Karpas-422 (cell line): ENCODE data around the gene EYS. TPM values are rescaled to one million over a fixed set of nuclear protein-coding genes. Genes with fewer than 3 reads are reported as not detected.

Source experiments
- DNase-seq: peaks from one replicate; pipeline ENCODE4 v3.0.0-alpha.2; 2015
- H2AFZ ChIP-seq: fragments of 200-600 bp; sonication (generic); 2 replicates; pipeline ENCODE4 v1.6.1; 2014; ENCODE audit warnings: antibody characterized with exemption, low read length, mixed read lengths
- H3K27ac ChIP-seq: fragments of 200-600 bp; sonication (generic); 2 replicates; pipeline ENCODE4 v1.5.1; 2014; ENCODE audit warnings: mild to moderate bottlenecking, low read length, moderate library complexity
- H3K27me3 ChIP-seq: fragments of 200-600 bp; sonication (generic); 2 replicates; pipeline ENCODE4 v1.6.1; 2014; ENCODE audit warnings: low read length, mixed read lengths
- H3K36me3 ChIP-seq: fragments of 200-600 bp; sonication (generic); 2 replicates; pipeline ENCODE4 v1.6.1; 2014; ENCODE audit warnings: low read length, mixed read lengths; ENCODE audit not compliant: insufficient read depth
- H3K4me1 ChIP-seq: fragments of 200-600 bp; sonication (generic); 2 replicates; pipeline ENCODE4 v1.6.1; 2014; ENCODE audit warnings: mild to moderate bottlenecking, low read length, mixed read lengths
- H3K4me2 ChIP-seq: fragments of 200-600 bp; sonication (generic); 2 replicates; pipeline ENCODE4 v1.6.1; 2014; ENCODE audit warnings: low read length, low read depth, mild to moderate bottlenecking; ENCODE audit not compliant: poor library complexity, severe bottlenecking
- H3K4me3 ChIP-seq: fragments of 200-600 bp; sonication (generic); 2 replicates; pipeline ENCODE4 v1.5.1; 2014; ENCODE audit warnings: mild to moderate bottlenecking, antibody characterized with exemption, low read length, mixed read lengths
- H3K79me2 ChIP-seq: fragments of 200-600 bp; sonication (generic); 2 replicates; pipeline ENCODE4 v1.6.1; 2014; ENCODE audit warnings: mild to moderate bottlenecking, low read length, mixed read lengths
- H3K9ac ChIP-seq: fragments of 200-600 bp; sonication (generic); 2 replicates; pipeline ENCODE4 v1.6.0; 2014; ENCODE audit warnings: low read length
- H3K9me2 ChIP-seq: fragments of 200-600 bp; sonication (generic), shearing (Covaris generic); replicated peaks from 2 replicates; pipeline ENCODE4 v1.6.0; 2014; ENCODE audit warnings: mild to moderate bottlenecking, low read length, moderate library complexity; ENCODE audit not compliant: insufficient read depth
- H3K9me3 ChIP-seq: fragments of 300-700, 200-600 bp; sonication (generic); 2 replicates; pipeline ENCODE4 v1.6.1; 2014; ENCODE audit warnings: low read length, mixed read lengths
- H4K20me1 ChIP-seq: fragments of 200-600 bp; sonication (generic); 2 replicates; pipeline ENCODE4 v1.6.1; 2014; ENCODE audit warnings: mild to moderate bottlenecking, antibody characterized with exemption, low read length, low read depth; ENCODE audit not compliant: insufficient read depth
- total RNA-seq: library from RNA; depleted of rRNA; stranded (reverse); fragments of >200 nt; shearing (Covaris generic); gene quantifications from 2 replicates; pipeline ENCODE4 v1.2.3, GENCODE V29; 2014; ENCODE audit warnings: low replicate concordance

The EYS gene
- total RNA-seq, 1 experiment from 2014 or later, result not detected

DNA sequence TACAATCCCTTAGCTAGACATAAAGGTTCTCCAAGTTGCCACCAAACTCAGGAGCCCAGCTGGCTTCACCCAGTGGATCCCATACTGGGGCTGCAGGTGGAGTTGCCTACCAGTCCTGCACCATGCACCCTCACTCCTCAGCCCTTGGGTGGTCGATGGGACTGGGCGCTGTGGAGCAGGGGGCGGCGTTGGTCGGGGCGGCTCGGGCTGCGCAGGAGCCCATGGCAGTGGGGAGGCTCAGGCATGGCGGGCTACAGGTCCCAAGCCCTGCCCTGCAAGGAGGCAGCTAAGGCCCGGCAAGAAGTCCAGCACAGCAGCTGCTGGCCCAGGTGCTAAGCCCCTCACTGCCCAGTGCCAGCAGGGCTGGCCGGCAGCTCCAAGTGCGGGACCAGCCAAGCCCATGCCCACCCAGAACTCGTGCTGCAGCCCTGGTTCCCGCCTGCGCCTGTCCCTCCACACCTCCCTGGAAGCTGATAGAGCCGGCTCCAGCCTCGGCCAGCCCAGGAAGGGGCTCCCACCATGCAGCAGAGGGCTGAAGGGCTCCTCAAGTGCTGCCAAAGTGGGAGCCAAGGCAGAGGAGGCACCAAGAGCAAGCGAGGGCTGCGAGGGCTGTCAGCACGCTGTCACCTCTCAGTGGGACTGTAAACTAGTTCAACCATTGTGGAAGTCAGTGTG lies 1159.3 kb downstream of the EYS start:
- no peaks in the 10 kb centered on the region for H3K9me2 ChIP-seq
- peaks cover 6% of the 10 kb centered on the region; the same call in 1 of the 2 replicates for H3K9me3 ChIP-seq
- no peak overlapping the region for H3K4me3 ChIP-seq
- H3K36me3 ChIP-seq, result no peaks in the 10 kb centered on the region
- H3K27ac ChIP-seq, result no peak overlapping the region
- no peak overlapping the region for H3K4me2 ChIP-seq
- no peaks in the 10 kb centered on the region for H3K27me3 ChIP-seq
- H3K4me1 ChIP-seq, result no peaks in the 10 kb centered on the region
- H3K9ac ChIP-seq, result no peak overlapping the region
- H3K79me2 ChIP-seq, result no peaks in the 10 kb centered on the region
- no peak for DNase-seq
- no peak overlapping the region for H2AFZ ChIP-seq
- no peaks in the 10 kb centered on the region for H4K20me1 ChIP-seq

DNA sequence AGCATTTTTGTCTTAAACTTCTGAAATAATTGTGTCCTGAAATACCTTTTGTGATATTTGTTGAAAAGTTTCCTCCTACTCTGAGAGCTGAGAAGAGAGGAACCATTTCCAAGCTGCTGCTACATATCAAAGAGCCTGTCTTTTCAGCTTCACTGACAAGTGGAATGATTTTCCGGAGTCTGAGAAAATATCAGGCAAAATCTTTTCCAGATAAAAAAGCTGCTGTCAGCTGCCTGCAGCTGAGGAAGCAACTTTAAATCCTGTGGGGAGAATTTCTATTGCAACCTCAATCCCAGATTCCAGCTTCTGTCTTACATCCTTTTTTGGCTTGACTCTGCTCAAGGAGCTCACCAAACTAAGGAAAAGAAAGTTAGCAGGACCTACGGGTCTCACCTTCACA lies 1167.1 kb downstream of the EYS start:
- 0 out of 2 replicates have a peak, but pooled peaks cover 4% of the 10 kb centered on the region for H3K9me2 ChIP-seq
- H3K27ac ChIP-seq, result no peak overlapping the region
- DNase-seq, result no peak
- H3K4me1 ChIP-seq, result no peaks in the 10 kb centered on the region
- no peak overlapping the region for H3K9ac ChIP-seq
- no peaks in the 10 kb centered on the region for H3K79me2 ChIP-seq
- no peaks in the 10 kb centered on the region for H4K20me1 ChIP-seq
- peaks cover 28% of the 10 kb centered on the region; the same call in 1 of the 2 replicates for H3K9me3 ChIP-seq
- H2AFZ ChIP-seq, result no peak overlapping the region
- no peaks in the 10 kb centered on the region for H3K27me3 ChIP-seq
- H3K4me3 ChIP-seq, result no peak overlapping the region
- H3K36me3 ChIP-seq, result no peaks in the 10 kb centered on the region
- H3K4me2 ChIP-seq, result no peak overlapping the region

DNA sequence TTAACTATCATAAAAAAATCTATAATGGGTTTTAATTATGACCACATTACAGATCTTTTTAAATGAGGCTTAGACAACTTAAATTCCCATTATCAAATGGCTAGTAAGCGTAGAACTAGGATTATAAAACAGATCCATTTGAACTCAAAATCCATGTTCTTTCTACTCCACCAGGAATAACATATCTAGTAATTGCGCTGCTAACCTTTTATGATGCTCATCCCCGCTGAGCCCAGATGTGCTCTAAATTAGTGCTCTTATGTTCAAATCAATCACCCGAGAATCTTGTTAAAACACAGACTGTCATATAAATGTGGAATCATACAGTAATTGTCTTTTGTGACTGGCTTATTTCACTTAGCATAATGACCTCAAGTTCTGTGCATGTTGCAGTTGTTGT lies 1168.3 kb downstream of the EYS start:
- Histone ChIP-seq H3K79me2 (no peaks in the 10 kb centered on the region), H2AFZ (no peak overlapping the region), H3K4me3 (no peak overlapping the region), H3K9me2 (0 out of 2 replicates have a peak, but pooled peaks cover 4% of the 10 kb centered on the region), H3K9ac (no peak overlapping the region), H3K4me2 (no peak overlapping the region), H3K27ac (no peak overlapping the region), H3K27me3 (no peaks in the 10 kb centered on the region), H4K20me1 (no peaks in the 10 kb centered on the region), H3K9me3 (peaks cover 25% of the 10 kb centered on the region; the same call in 1 of the 2 replicates), H3K36me3 (no peaks in the 10 kb centered on the region), H3K4me1 (no peaks in the 10 kb centered on the region)
- DNase-seq, result no peak

DNA sequence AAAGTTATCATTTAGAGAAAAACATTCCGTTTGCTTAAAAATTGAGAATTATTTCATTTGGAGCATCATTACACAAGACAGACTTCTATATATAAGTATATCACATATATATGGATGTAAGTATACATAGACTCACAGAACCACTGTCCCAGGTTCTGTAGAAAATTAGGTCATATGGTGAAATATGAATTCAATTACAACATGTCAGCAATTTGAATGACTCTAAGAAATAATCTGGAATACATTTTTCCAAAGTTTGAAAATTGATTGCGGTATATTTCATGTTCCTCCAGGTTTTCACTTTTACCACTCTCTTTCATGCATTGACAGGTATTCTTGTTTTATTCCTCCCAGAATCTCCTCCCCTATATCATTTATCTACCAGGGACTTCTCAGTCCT lies 1179.1 kb downstream of the EYS start:
- no peak overlapping the region for H3K4me3 ChIP-seq
- H4K20me1 ChIP-seq, result no peaks in the 10 kb centered on the region
- H3K9me3 ChIP-seq, result peaks cover 14% of the 10 kb centered on the region
- no peaks in the 10 kb centered on the region for H3K36me3 ChIP-seq
- H3K9ac ChIP-seq, result no peak overlapping the region
- H3K4me1 ChIP-seq, result no peaks in the 10 kb centered on the region
- H3K27me3 ChIP-seq, result no peaks in the 10 kb centered on the region
- H3K4me2 ChIP-seq, result no peak overlapping the region
- DNase-seq, result no peak
- H2AFZ ChIP-seq, result no peak overlapping the region
- no peaks in the 10 kb centered on the region for H3K9me2 ChIP-seq
- H3K79me2 ChIP-seq, result no peaks in the 10 kb centered on the region
- no peak overlapping the region for H3K27ac ChIP-seq

DNA sequence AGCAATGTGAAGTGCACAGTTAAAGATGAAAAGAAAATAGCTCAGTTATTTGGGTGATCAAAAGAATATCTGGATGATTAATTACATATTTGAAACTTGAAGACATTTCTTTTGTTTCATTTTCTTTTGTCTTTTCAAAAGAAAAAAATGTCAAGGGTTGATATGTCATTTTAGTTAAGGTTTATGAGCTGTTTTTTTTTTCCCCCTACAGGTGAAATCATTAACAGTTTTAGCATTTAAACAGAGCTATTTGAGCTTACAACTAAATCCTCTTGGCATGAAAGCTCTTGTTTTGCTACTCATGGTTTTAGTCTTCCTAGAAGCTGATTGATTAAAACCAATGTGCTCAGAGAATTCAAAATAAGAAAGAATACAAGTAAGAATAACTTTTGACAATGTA lies 1184.2 kb downstream of the EYS start:
- Histone ChIP-seq H3K27me3 (no peaks in the 10 kb centered on the region), H3K4me3 (no peak overlapping the region), H3K27ac (no peak overlapping the region), H3K79me2 (no peaks in the 10 kb centered on the region), H3K36me3 (no peaks in the 10 kb centered on the region), H3K4me1 (no peaks in the 10 kb centered on the region), H4K20me1 (no peaks in the 10 kb centered on the region), H3K4me2 (no peak overlapping the region), H2AFZ (no peak overlapping the region), H3K9me2 (no peaks in the 10 kb centered on the region), H3K9me3 (peaks cover 10% of the 10 kb centered on the region), H3K9ac (no peak overlapping the region)
- DNase-seq, result no peak

DNA sequence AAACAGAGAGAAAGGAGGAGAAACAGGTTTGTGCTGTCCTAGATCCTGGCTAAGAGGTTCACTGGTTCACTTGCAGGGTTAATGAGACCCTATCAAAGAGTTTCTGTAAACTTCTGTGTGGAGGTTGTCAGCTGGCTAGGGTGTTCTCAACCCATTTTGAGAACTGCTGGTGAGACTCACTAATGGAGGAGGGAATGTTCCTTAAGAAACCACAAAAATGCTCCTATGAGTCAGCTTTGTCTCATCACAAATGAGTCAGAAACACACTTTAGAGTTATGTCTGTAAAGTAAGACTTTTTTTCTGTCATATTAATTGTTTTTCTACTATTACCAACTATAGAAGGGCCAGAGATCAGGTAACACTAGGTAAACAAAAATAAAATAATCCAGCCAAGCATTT lies 1187.0 kb downstream of the EYS start:
- Histone ChIP-seq H3K79me2 (no peaks in the 10 kb centered on the region), H3K4me3 (no peak overlapping the region), H3K27ac (no peak overlapping the region), H3K4me2 (no peak overlapping the region), H3K9me3 (peaks cover 10% of the 10 kb centered on the region), H3K4me1 (no peaks in the 10 kb centered on the region), H3K36me3 (no peaks in the 10 kb centered on the region), H4K20me1 (no peaks in the 10 kb centered on the region), H3K27me3 (no peaks in the 10 kb centered on the region), H3K9me2 (no peaks in the 10 kb centered on the region), H3K9ac (no peak overlapping the region), H2AFZ (no peak overlapping the region)
- no peak for DNase-seq

DNA sequence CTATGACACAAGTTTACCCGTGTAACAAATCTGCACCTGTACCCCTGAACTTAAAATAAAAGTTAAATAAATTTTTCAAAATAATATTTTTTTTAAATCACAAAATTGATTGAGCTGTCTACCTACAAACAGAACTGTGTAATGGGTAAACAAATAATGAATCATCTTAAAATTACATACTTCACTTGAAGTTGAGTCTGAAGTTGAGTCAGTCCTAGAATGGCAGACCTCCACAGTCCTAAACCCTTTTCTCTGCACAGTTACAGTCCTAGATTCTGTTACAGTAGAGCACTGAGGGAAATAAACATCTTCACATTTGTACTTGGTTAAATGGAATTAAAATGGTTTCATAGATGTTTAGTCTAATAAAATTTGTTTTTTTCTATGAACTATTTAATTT lies 1190.6 kb downstream of the EYS start:
- Histone ChIP-seq H3K36me3 (no peaks in the 10 kb centered on the region), H3K4me1 (no peaks in the 10 kb centered on the region), H4K20me1 (no peaks in the 10 kb centered on the region), H3K4me2 (no peak overlapping the region), H3K27me3 (no peaks in the 10 kb centered on the region), H2AFZ (no peak overlapping the region), H3K9me2 (no peaks in the 10 kb centered on the region), H3K9ac (no peak overlapping the region), H3K79me2 (no peaks in the 10 kb centered on the region), H3K27ac (no peak overlapping the region), H3K9me3 (0 out of 2 replicates have a peak, but pooled peaks cover 4% of the 10 kb centered on the region), H3K4me3 (no peak overlapping the region)
- no peak for DNase-seq

- no peak for DNase-seq
- H3K27me3 ChIP-seq, result no peaks in the 10 kb centered on the region
- no peak overlapping the region for H3K9ac ChIP-seq
- no peak overlapping the region for H2AFZ ChIP-seq
- H3K4me3 ChIP-seq, result no peak overlapping the region
- no peak overlapping the region for H3K4me2 ChIP-seq
- no peaks in the 10 kb centered on the region for H3K4me1 ChIP-seq
- H3K79me2 ChIP-seq, result no peaks in the 10 kb centered on the region
- no peaks in the 10 kb centered on the region for H4K20me1 ChIP-seq
- H3K9me3 ChIP-seq, result no peaks in the 10 kb centered on the region; the same call in 1 of the 2 replicates
- H3K9me2 ChIP-seq, result no peaks in the 10 kb centered on the region
- H3K27ac ChIP-seq, result no peak overlapping the region
- H3K36me3 ChIP-seq, result no peaks in the 10 kb centered on the region
These were observed 1199.4 kb downstream of the EYS start for GRCh38 chr6:64507661-64508060.
